Umbilical cord (tissue), 2 donors: ENCODE data around the gene IFI27L1. TPM values are rescaled to one million over a fixed set of nuclear protein-coding genes. Genes with fewer than 3 reads are reported as not detected.
A peak's percentile ranks its signal among the peaks of the same experiment; 100 is the strongest.
"Not testable (repeated sequence)": the region's sequence is repeated elsewhere in the genome, so short reads cannot be mapped to it uniquely, and the experiment has no call there.

ENCODE experiments used
- DNase-seq: peaks from one replicate; pipeline ENCODE4 v3.0.0-alpha.2; 2015; ENCODE audit warnings: low spot score
- total RNA-seq: library from RNA; depleted of rRNA; stranded (reverse); fragments of >200 nt; gene quantifications from one replicate; pipeline ENCODE4 v1.2.3, GENCODE V29; 2014; ENCODE audit warnings: low replicate concordance; ENCODE audit not compliant: insufficient read depth

IFI27L1 gene
- total RNA-seq, 1 donor from 2014 or later: 1.2 TPM

DNA sequence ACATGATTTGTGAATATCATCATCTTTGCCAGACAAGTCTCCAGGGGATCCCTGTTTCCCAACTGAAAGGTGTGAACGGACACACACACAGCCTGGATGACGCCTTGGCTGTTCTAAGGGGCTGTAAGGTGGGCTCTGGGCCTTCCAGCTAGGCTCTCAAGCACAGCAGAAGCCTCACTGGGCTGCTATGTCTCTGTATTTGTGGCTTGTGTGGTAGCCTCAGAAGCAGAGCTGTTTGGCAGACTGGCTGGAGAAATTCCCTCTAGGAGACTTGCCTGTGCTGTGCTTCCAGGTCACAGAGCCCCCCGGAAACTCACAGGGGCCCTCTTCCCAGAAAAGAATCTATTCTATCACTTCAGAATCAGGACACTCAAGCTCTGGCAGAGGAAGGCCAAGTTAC is 33.5 kb upstream of the IFI27L1 start:
- DNase-seq: no peak

DNA sequence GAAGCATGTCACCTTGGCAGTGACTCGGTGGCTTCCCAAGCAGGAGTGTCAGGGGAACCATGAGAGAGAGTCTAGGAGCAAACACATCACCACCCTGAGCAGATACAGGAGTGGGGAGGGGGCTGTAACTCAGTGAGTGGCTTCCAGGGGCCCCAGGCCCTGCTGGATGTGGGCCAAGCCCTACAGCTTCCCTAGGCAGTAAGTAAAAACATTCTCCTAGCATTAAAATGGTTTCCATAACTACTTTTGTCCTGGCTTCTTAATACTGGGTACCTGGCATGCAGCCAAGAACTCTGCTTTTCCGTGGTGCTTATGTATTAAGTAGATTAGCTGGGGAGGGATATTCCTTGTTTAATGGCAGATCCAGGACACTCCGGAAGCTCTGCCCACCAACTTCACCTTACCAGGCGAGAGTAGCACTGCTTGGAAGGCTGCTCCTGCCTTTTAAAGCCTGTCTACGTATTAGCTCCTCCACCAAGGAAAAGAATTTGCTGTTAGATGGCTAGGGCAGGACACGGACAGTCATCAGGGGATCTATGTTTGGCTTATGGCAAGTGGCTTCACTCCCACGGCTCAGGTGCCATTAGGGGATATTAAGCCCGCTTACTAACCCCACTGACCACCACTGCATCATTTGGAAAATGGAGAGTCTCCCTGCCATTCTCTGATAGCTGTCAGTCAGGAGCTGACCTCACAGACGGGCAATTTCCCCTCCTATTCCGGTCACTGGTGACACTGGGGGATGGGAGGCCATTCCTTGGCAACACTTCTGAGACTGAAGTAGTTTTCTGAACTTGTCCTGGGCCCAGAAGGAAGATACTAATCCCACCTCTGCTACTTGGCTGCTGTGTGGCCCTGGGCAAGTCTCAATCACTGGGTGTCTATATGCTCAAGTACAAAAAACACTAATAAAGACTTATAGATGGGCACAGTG is 32.2 kb upstream of the IFI27L1 start:
- DNase-seq: peak; percentile 12

DNA sequence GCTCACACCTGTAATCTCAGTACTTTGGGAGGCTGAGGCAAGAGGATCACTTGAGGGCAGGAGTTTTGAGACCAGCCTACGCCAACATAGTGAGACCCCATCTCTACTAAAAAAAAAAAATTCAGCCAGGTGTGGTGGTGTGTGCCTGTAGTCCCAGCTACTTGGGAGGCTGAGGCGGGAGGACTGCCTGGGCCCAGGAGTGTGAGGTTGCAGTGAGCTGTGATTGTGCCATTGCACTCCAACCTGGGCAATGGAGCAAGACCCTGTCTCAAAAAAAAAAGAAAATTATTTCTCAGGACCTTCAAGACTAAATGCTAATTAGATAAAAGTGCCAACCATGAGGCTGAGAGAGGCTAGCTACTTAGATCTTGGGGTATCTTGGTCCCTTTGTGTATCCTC is 31.5 kb upstream of the IFI27L1 start:
- DNase-seq: no peak

DNA sequence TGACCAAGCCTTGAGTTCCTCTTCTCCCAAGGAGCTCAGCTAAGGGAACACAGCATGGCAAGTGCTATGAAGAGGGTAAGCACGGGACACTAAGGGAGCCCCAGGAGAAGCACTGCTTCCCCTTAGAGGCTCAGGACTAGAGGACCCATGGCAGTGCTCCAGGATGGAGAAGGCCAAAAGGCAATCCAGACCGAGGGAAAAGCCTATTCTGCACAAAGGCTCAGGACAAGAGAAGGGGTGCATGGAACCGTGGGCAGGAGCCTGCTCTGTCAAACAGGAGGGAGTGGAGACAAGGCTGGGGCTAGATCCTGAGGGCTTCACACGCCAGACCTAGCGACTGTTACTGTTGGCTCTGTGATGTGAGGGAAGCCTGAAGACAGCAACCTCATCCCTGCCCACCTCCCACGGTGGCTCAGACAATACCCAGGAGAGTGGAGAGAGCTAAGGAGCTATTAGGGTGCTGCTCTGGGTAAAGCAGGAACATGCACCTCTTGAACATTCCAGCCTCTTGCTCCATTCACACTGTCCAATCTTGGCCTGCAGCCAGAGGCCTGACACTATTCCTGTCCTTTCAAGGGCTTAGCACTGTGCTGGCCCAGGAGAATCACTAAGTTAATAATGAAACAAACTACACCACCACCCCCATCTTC is 30.8 kb upstream of the IFI27L1 start:
- no peak for DNase-seq

DNA sequence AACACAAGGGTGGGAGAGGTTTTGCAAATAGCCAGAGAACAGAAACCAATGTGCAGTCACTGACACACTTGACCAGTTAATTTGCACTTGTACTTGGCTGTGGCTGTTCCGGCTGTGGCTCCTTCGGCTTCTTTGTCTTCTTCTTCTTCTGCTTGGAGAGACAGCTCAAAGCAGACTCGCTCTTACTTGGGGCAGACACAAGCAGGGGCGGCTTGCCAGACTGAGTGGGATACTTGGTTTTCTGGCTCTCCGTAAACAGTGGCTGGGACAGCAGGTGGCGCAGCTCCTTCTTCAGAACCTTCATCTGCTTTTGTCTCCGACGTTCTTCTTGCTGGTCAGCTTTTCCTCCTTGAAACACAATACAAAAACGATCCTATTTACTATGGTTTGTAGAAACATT is 30.0 kb upstream of the IFI27L1 start:
- no peak for DNase-seq

DNA sequence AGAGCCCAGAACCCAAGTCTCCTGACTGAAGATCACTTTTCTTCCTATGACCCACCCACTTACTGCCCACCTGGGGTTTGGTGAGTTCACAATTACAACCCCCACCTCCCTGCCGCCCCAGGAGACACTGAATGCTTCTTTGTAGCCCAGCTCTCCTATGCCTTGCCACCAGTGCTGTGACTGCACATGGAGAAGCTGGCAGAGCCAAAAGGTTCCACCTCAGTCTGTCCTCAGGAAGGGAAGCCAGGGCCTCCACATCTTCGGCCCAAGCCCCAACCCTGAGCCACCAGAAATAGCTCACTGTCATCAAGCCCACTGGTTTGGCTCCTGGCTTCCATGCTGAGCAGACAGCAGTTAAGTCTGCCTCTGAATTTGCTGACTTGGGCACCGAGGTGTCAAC is 29.3 kb upstream of the IFI27L1 start:
- DNase-seq: no peak

DNA sequence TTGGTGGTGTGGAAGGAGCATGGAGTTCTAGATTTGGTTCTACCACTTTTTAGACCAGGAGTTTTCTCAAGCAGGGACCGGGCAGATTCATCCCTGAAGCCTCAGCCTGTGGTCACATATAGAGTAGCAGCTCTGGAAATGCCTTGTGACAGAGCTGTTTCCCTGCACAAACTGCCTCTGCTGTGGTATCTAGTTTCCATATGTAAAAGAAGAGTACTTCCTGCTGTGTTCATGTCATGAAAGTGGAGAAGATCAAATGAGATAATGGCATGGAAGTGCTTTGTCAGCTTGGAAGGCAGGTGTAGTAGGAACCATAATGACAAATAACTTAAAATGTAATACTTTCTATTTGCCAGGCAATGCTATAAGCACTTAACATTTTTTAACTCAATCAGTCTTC is 28.9 kb upstream of the IFI27L1 start:
- no peak for DNase-seq

DNA sequence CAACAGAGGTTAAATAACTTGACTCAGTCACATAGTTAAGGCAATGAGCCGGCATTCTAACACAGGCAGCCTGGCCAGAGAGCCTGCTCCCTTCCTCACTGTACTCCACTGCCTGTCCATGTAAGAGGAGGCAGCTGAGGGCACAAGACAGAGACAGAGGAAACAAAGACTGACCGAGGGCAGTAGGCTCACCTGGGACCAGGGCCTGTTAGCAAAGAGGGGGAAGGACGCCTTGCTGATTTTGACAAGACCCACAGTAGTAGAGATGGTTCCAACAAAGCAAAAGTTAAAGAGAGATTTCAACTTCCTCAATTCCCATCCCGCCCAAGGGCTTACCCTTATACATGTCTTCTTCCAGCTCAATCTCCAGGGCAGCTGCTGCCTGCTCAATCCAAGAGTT is 28.4 kb upstream of the IFI27L1 start:
- no peak for DNase-seq

DNA sequence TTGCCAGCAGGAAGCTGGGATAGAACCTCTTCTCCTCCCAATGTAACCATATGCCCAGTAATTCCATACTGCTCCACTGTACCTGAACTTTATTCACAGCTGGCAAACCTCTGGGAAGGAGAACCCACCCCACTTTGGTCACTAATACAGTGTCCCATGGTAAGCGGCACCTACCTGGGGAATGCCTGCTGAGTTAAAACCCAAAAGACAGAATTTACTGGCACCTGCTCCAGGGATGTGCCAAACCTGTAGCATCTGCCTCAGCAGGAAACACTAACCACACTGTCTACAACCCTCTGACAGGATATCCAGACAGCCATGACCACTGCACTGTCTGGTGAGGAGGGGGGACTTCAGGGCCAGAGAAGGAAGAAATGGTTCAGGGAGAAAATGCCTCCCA is 26.7 kb upstream of the IFI27L1 start:
- no peak for DNase-seq

DNA sequence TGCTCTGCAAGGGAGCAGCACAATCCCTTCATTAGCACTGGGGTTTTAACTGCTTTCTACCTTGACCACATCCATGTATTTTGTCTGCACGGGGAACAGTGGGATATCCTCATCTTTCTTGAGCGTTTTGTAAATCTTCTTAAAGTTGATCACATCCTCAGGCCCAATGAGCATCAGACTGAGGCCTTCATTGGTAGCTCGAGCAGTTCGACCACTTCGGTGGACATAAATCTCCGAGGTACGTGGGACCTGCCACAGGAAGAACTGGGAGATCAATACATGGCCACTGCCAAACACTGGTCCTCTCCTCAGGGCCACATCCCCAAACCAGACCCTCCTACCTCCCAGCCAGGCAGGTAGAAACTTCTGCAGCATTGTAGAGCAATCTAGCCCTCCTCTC is 26.2 kb upstream of the IFI27L1 start:
- DNase-seq: no peak

DNA sequence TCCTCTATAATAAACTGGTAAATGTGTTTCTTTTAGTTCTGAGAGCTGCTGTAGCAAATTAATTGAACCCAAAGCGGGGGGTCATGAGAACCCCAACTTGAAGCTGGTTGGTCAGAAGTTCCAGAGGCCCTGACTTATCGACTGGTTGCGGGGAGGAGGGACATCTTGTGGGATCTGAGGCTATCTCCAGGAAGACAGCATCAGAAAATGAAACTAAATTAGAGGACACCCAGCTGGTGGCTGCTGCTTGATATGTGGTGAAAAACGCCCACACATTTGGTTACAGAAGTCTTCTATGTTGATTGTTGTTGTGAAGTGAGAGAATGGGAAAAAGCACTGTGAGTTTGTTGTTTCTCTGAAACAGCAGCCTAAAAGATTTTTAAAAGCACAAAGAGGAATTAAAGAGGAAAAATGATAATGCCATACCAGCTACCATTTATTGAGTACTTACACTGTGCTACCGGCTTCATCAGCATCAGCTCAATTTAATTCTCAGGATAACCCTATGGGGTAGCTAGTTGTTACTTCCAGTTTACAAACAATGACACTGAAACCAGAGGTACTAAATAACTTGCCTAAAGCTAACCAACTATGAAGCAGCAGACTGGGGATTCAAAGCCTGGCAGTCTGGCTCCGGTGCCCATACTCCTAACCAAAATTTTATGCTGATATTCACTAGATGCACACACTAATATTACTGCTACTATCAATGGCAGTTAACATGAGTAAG is 24.4 kb upstream of the IFI27L1 start:
- no peak for DNase-seq

DNA sequence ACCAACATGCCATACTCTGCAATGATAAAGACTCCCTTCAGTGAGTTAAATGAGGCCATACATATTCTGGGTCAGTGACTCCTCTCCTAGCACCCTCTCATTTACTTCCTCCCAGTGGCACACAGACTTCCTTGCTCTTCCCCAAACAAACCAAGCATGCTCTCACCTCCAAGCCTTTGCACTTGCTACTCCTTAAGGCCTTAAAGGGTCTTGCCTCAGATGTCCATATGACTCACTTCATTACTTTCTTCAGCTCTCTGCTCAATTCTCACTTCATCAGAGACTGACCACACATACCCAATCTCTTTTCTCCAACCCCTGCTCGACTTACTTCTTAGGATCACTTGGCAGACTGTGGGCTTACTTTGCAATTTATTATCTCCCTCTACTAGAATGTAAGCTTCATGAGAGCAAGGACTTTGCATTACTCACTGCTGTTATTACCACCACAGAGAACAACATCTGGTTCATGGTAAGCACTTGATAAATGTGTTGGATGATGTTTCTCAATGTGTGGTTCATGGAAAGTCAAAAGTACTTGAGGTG is 22.9 kb upstream of the IFI27L1 start:
- DNase-seq: no peak

DNA sequence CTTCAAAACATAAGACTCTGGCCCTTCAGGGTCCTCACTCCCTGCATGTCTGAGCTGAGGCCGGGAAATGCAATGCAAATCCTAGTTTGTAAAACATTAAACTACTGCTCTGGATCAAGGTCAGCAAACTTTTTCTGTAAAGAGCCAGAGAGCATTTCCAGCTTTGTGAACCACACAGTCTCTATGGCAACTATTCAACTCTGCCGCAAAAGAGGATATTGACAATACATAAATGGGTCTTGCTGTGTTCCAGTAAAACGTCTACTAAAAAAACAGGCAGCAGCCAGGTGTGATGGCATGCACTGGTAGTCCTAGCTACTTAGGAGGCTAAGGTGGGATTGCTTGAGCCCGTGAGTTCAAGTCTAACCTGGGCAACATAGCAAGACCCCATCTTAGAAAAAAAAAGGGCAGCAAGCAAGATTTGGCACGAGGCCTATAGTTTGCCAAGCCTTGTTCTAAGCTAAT is 22.4 kb upstream of the IFI27L1 start:
- DNase-seq: no peak

DNA sequence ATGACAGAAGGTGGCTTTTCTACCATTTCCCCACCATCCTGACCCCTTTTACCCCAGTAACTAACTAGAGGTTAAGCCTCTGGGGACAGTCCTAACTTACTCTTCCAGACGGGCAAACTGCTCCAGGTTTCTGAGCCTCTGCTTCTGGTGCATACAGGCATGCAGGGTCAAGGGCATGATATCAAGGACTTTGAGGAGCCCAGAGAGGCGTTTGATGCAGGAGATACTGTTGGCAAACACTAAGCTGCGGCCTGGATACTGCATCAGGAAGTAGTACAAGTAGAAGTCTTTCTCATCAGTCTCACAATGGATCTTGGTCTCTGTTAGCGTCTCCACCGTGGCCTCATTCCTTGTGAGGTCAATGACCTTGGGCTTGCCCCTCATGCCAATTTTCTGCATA is 21.1 kb upstream of the IFI27L1 start:
- DNase-seq: no peak

DNA sequence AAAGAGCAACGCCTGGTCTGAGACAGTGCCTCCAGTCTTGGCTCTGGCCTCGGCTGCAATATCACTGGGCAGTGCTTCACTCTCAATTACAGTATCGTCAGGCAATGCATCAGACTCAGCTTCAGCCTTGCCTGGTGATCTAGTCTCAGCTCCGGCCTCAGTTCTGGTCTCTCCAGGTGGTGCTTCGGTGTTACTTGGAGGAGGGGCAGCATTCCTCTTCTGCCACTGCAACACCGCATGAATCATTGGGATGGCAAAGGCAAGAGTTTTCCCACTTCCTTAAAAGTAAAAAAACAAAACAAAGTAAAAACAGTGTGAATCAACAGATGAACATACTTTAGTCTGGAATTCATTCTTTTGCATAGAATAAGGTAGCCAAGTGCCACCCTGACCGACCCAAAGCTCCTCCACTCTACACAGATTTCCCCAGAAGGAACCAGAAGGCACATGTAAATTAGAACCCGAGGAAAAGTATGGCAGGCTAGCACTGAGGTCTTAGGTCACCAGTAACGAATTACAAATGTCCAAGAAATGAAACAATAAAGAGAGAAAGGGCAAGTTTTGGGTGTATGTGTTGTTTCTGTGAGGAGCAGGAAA is 18.7 kb upstream of the IFI27L1 start:
- no peak for DNase-seq

DNA sequence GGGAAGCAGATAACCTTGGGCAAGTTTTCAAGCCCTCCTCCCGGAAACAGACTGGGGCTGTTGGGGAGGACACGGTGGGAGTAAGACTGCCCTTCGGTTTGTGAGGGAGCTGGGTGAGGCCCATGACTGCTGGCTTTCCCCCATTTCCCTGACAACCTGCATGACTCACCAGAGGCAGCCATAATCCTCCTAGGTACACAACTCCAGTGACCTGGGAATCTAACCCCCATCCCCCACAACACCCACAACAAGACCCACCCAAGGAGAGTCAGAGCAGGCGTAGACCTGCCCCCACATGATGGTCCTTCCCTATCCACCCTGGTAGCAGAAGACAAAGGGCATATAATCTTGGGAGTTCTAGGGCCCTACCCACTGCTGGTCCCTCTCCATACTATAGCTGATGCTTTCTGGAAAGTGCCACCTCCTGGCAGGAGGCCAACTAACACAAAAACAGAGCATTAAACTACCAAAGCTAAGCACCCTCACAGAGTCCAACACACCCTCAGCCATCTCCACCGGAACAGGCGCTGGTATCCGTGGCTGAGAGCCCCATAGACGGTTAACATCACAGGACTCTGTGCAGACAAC is 14.9 kb upstream of the IFI27L1 start:
- no peak for DNase-seq

DNA sequence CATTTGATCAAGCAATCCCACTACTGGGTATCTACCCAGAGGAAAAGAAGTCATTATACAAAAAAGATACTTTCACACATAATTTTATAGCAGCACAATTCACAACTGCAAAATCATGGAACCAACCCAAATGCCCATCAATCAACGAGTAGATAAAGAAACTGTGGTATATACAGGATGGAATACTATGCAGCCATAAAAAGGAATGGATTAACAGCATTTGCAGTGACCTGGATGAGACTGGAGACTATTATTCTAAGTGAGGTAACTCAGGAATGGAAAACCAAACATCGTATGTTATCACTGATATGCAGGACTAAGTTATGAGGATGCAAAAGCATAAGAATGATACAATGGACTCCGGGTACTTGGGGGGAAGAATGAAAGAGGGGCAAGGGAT is 9.0 kb upstream of the IFI27L1 start:
- not testable (repeated sequence) for DNase-seq

DNA sequence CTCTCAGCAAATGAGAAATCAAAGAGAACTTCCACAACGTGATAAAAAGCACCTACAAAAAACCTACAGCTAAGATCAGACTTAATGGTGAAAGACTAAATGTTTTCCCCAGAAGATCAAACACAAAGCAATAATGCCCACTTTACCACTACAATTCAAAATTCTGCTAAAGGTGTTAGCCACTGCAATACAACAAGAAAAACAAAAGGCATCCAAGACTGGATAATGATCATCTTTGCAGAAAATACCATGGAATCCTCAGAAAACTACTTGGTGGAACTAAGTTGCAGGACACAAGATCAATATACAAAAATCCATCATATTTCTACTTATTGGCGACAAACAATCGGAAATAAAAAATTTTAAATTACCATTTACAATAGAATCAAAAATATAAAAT is 6.6 kb upstream of the IFI27L1 start:
- no peak for DNase-seq

DNA sequence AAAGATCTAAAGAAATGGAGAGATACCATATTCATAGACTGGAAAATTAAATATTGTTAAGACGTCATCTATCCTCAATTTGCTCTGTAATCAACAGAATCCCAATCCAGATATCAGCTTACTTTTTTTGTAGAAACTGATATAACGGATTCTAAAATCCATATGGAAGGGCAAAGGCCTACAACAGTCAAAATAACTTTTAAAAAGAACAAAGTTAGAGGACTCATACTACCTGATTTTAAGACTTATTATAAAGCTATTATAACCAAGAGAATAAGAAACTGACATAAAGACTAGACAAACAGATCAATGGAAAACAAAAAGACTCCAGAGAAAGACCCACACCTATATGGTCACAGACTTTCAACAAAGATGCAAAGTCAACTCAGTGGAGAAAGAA is 6.1 kb upstream of the IFI27L1 start:
- no peak for DNase-seq

DNA sequence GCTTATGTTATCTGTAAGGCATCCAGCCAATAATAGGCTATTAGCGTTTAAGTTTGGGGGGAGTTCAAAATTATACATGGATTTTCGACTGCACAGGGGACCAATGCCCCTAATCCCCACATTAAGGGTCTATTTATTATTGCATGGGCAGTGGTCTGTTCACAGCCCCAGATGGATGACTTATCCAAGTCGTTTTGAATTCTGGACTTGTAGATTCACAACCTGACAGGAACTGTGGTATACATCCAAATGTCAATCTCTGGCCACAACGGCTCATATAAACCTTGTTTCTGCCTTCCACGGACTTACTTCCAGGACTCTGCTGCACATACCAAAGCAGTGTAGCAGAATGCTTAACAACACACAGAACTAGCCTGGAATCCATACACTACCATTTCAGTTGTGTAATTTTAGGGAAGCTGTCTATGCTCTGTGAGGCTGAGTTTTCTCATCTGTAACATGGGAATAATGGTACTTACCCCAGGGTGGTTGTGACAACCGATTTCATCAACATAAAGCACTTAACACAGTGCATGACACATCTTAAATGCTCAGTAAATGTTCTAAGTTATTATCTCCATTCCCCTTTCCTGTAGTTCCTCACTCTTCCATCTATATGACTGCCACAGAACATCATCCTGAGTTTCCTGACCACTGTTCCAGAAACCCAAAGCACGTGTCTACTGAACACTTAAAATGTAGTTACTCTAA is 3.8 kb upstream of the IFI27L1 start:
- no peak for DNase-seq

DNA sequence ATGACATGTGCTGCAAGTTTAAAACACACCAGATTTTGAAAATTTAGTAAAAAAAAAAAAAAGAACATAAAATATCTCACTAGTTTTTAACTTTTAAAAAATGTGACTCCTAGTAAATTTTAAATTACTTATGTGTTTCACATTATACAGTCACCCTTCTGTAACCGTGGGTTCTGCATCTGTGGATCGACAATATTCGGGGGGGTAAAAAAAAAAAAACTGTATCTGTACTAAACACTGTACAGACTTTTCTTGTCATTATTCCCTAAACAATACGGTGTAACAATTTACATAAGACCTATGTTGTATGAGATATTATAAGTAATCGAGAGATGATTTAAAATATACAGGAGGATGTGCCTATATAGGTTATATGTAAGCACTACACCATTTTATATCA is 3.3 kb upstream of the IFI27L1 start:
- no peak for DNase-seq
